NB4 (cell line): ENCODE results near the gene FKBP6.

ENCODE experiments used
- CTCF ChIP-seq: IDR thresholded peaks from one replicate; pipeline ENCODE4 v1.5.1; 2012; ENCODE audit warnings: low read depth, low read length
- MAX ChIP-seq: IDR thresholded peaks from 2 replicates; pipeline ENCODE4 v1.6.1; 2011; ENCODE audit warnings: low read depth, low read length
- MYC ChIP-seq: IDR thresholded peaks from 2 replicates; pipeline ENCODE4 v1.6.1; 2011; ENCODE audit warnings: low read depth, low read length
- POLR2A ChIP-seq: IDR thresholded peaks from 2 replicates; pipeline ENCODE4 v1.6.1; 2011; ENCODE audit warnings: mild to moderate bottlenecking; ENCODE audit not compliant: insufficient read length; ENCODE audit errors: extremely low read depth

GRCh38 chr7:73363225-73364005 is 35.5 kb downstream of the FKBP6 start:
- TF ChIP-seq CTCF: no peak
- no peak for TF ChIP-seq POLR2A
- no peak for TF ChIP-seq MYC
- no peak for TF ChIP-seq MAX
